Measurements from ENCODE around the gene NSL1. TPM values are rescaled to one million over a fixed set of nuclear protein-coding genes. Genes with fewer than 3 reads are reported as not detected.

The NSL1 gene
- total and polyA plus RNA-seq, 9 of the 15 experiments (the other 6 are each of a cell fraction or from before 2014, with no cell fraction given): 53.5 to 108 (median 59.1) TPM

DNA sequence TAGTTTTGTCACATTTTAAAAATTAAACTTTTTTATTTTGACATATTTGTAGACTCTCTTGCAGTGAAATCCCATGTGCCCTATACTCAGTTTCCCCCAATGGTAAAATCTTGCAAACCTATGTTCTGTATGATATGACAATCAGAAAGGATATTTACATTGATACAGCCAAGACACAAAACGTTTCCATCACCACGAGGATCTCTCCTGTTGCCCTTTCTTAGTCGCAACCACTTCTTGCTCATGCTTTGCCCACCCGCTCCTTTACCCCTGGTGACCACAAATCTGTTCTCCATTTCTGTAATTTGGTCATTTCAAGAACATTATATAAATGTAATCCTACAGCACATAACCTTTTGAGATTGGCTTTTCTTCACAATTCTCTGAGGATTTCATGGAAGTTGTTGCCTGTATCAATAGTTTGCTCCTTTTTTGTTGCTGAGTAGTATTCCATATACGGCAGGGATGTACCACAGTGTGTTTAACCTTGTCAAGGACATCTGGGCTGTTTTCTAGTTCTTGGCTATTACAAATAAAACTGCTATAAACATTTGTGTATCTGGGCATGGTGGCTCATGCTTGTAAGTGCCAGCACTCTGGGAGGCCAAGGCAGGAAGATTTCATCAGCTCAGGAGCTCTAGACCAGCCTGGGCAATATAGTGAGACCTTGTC is 78.0 kb downstream of the NSL1 start:
- no peaks in the 10 kb centered on the region for H3K36me3 ChIP-seq (ENCODE audit: control insufficient read depth, insufficient read depth, low read length)
- ATAC-seq (no peak), DNase-seq (ENCODE audit: extremely low read depth in 1 of 4, low spot score in 3 of 4) (no peak), FAIRE-seq (no peak)
- no peak for TF ChIP-seq CBX1 (IDR thresholded peaks at IDR 0.05; ENCODE audit: low read depth)
- TF ChIP-seq RBM25 (IDR thresholded peaks at IDR 0.05; ENCODE audit: low read depth, low read length, severe bottlenecking): peak; percentile 40
- TF ChIP-seq ZNF146 (CRISPR knock-in tag; IDR thresholded peaks at IDR 0.05; ENCODE audit: unreplicated experiment): peak; percentile 90
- no peak for TF ChIP-seq PHB (CRISPR knock-in tag; IDR thresholded peaks at IDR 0.05)
- no peaks in the 10 kb centered on the region for H3K4me1 ChIP-seq (replicated peaks in 1 of 2; ENCODE audit: control insufficient read depth in 2 of 2, insufficient read depth in 2 of 2, low read length in 2 of 2)
- 27% methylated on average over 5 of the region's 5 CpGs for WGBS (ENCODE audit: insufficient coverage, low coverage, missing lambda C conversion rate)
- no peaks in the 10 kb centered on the region for H4K20me1 ChIP-seq (replicated peaks; ENCODE audit: control insufficient read depth, insufficient read depth, low read length)
- intact Hi-C loops (cut with micrococcal nuclease): no loop called here
- no peak overlapping the region for H3K4me2 ChIP-seq (ENCODE audit: insufficient read depth, low read length)
- no peak overlapping the region for H3K4me3 ChIP-seq
- H3K79me2 ChIP-seq (ENCODE audit: control insufficient read depth, insufficient read depth, low read length): no peaks in the 10 kb centered on the region
- no peaks in the 10 kb centered on the region for H3K9me1 ChIP-seq (ENCODE audit: control insufficient read depth, insufficient read depth, low read length)
- in situ Hi-C loops (cut with MboI): no loop called here
- no peak overlapping the region for H3K9ac ChIP-seq (ENCODE audit: insufficient read depth in 1 of 2, low read depth in 2 of 2, low read length in 2 of 2)
- POLR2A ChIA-PET: no interaction called here
- peaks cover 6 to 10% of the 10 kb centered on the region in 2 experiments; a peak in 3 of 5 replicates for H3K27me3 ChIP-seq (ENCODE audit: control insufficient read depth in 2 of 2, insufficient read depth in 2 of 2, low read length in 2 of 2)
- no peak overlapping the region for H3K27ac ChIP-seq (ENCODE audit: extremely low read depth, low read depth, low read length)
- no peak overlapping the region for H2AFZ ChIP-seq (ENCODE audit: low read depth, low read length)
- BruUV-seq (replicated peaks): no TSS peak
- CTCF ChIA-PET (ENCODE audit: low intra/inter-chr PET ratio): no interaction called here
- H3K9me3 ChIP-seq (replicated peaks; ENCODE audit: control insufficient read depth, insufficient read depth, low read depth, low read length): no peaks in the 10 kb centered on the region

DNA sequence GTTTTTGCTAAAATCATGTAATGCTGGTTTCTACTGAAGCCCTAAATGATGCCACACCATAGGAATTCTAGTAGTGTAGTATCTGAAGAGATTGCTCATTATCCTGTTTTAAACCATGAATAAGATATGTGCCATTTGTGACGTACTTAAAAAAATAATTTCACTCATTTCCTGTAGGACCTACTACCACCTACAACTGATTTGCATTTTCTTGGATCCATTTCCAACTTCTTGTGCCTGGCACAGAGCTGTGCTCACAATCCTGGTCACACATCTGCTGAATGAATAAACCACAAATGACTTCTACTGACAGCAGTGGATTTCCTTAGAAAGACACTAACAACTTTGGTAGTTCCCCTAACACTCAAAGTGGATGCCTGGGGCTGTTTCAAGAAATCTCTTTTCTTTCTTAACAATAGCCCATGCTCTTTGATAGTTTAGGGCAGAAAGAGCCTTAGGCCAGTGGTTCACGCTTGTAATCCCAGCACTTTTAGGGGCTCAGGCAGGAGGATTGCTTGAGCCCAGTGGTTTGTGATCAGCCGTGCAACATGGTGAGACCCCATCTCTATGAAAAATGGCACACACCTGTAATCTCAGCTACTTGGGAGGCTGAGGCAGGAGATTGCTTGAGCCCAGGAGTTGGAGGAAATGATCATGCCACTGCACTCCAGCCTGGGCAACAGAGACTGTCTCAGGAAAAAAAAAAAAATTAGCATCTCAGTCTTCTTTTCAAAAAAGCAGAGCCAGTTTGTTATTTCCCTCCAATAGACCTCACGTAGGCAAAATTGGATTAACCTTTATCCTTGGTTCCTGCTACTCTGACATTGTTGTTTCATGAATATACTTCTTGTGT is 78.9 kb downstream of the NSL1 start:
- DNase-seq (ENCODE audit: extremely low read depth in 1 of 4, low spot score in 3 of 4) (no peak), FAIRE-seq (no peak), ATAC-seq (no peak)
- H3K27ac ChIP-seq (ENCODE audit: extremely low read depth, low read depth, low read length): no peak overlapping the region
- BruUV-seq (replicated peaks): no TSS peak
- H4K20me1 ChIP-seq (replicated peaks; ENCODE audit: control insufficient read depth, insufficient read depth, low read length): no peaks in the 10 kb centered on the region
- no peaks in the 10 kb centered on the region for H3K79me2 ChIP-seq (ENCODE audit: control insufficient read depth, insufficient read depth, low read length)
- in situ Hi-C loops (cut with MboI) (no loop called here), intact Hi-C loops (cut with micrococcal nuclease) (no loop called here)
- H3K4me2 ChIP-seq (ENCODE audit: insufficient read depth, low read length): no peak overlapping the region
- H2AFZ ChIP-seq (ENCODE audit: low read depth, low read length): no peak overlapping the region
- no peaks in the 10 kb centered on the region for H3K9me3 ChIP-seq (replicated peaks; ENCODE audit: control insufficient read depth, insufficient read depth, low read depth, low read length)
- H3K4me1 ChIP-seq (replicated peaks in 1 of 2; ENCODE audit: control insufficient read depth in 2 of 2, insufficient read depth in 2 of 2, low read length in 2 of 2): no peaks in the 10 kb centered on the region
- peaks cover 6 to 10% of the 10 kb centered on the region in 2 experiments; a peak in 3 of 5 replicates for H3K27me3 ChIP-seq (ENCODE audit: control insufficient read depth in 2 of 2, insufficient read depth in 2 of 2, low read length in 2 of 2)
- TF ChIP-seq, protein P1, sequence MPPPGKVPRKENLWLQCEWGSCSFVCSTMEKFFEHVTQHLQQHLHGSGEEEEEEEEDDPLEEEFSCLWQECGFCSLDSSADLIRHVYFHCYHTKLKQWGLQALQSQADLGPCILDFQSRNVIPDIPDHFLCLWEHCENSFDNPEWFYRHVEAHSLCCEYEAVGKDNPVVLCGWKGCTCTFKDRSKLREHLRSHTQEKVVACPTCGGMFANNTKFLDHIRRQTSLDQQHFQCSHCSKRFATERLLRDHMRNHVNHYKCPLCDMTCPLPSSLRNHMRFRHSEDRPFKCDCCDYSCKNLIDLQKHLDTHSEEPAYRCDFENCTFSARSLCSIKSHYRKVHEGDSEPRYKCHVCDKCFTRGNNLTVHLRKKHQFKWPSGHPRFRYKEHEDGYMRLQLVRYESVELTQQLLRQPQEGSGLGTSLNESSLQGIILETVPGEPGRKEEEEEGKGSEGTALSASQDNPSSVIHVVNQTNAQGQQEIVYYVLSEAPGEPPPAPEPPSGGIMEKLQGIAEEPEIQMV (tag; conservative IDR thresholded peaks at IDR 0.05; ENCODE audit: low read depth): no peak
- TF ChIP-seq ETS2 (tag; IDR thresholded peaks at IDR 0.05; ENCODE audit: borderline replicate concordance, poor library complexity, severe bottlenecking) (no peak), FOXK1 (CRISPR knock-in tag; IDR thresholded peaks at IDR 0.05; ENCODE audit: borderline replicate concordance) (no peak), ZNF699 (CRISPR knock-in tag; IDR thresholded peaks at IDR 0.05; ENCODE audit: insufficient replicate concordance) (no peak), TGIF2 (CRISPR knock-in tag; IDR thresholded peaks at IDR 0.05) (no peak)
- H3K9me1 ChIP-seq (ENCODE audit: control insufficient read depth, insufficient read depth, low read length): no peaks in the 10 kb centered on the region
- H3K4me3 ChIP-seq: no peak overlapping the region
- ChIA-PET CTCF (ENCODE audit: low intra/inter-chr PET ratio) (no interaction called here), POLR2A (no interaction called here)
- no peak overlapping the region for H3K9ac ChIP-seq (ENCODE audit: insufficient read depth in 1 of 2, low read depth in 2 of 2, low read length in 2 of 2)
- WGBS (ENCODE audit: insufficient coverage, low coverage, missing lambda C conversion rate): 5% methylated on average over 4 of the region's 4 CpGs
- H3K36me3 ChIP-seq (ENCODE audit: control insufficient read depth, insufficient read depth, low read length): no peaks in the 10 kb centered on the region

All from K562 (cell line).